ENCODE data around the gene SAT1.

Gene SAT1

GRCh38 chrX:23787745-23788118 lies 4.8 kb downstream of the SAT1 start:
- peaks cover 0 to 5% (median 0%) of the 10 kb centered on the region in 5 donors for H3K27me3 ChIP-seq (ENCODE audit: control insufficient read depth in 5 of 5, insufficient read depth in 4 of 5, low read length in 5 of 5)
- no peak overlapping the region for H3K27ac ChIP-seq (ENCODE audit: low read depth, low read length)
- H3K36me3 ChIP-seq (ENCODE audit: control insufficient read depth in 5 of 5, insufficient read depth in 5 of 5, low read length in 5 of 5) = peaks cover 0 to 14% (median 7%) of the 10 kb centered on the region in 5 donors
- H3K4me3 ChIP-seq (ENCODE audit: low read depth in 1 of 5, low read length in 5 of 5) = no peak overlapping the region
- peaks cover 7 to 12% (median 10%) of the 10 kb centered on the region in 5 donors for H3K4me1 ChIP-seq (ENCODE audit: control insufficient read depth in 5 of 5, insufficient read depth in 5 of 5, low read length in 5 of 5)
- no peaks in the 10 kb centered on the region for H3K9me3 ChIP-seq (ENCODE audit: control insufficient read depth in 5 of 5, low read length in 5 of 5)
- no peak overlapping the region for H3K9ac ChIP-seq (ENCODE audit: low read length in 5 of 5)

- no peak overlapping the region for H3K27ac ChIP-seq (ENCODE audit: low read depth, low read length)
- H3K9ac ChIP-seq (ENCODE audit: low read length in 5 of 5) = no peak overlapping the region
- H3K27me3 ChIP-seq (ENCODE audit: control insufficient read depth in 5 of 5, insufficient read depth in 4 of 5, low read length in 5 of 5) = no peaks in the 10 kb centered on the region
- H3K36me3 ChIP-seq (ENCODE audit: control insufficient read depth in 5 of 5, insufficient read depth in 5 of 5, low read length in 5 of 5) = peaks cover 0 to 14% (median 7%) of the 10 kb centered on the region in 5 donors
- no peak overlapping the region for H3K4me3 ChIP-seq (ENCODE audit: low read depth in 1 of 5, low read length in 5 of 5)
- H3K9me3 ChIP-seq (ENCODE audit: control insufficient read depth in 5 of 5, low read length in 5 of 5) = no peaks in the 10 kb centered on the region
- peaks cover 4 to 12% (median 8%) of the 10 kb centered on the region in 5 donors for H3K4me1 ChIP-seq (ENCODE audit: control insufficient read depth in 5 of 5, insufficient read depth in 5 of 5, low read length in 5 of 5)
Measured at GRCh38 chrX:23788521-23788920, 5.5 kb downstream of the SAT1 start.

- H3K36me3 ChIP-seq (ENCODE audit: control insufficient read depth in 5 of 5, insufficient read depth in 5 of 5, low read length in 5 of 5) = peaks cover 0 to 14% (median 7%) of the 10 kb centered on the region in 5 donors
- H3K9me3 ChIP-seq (ENCODE audit: control insufficient read depth in 5 of 5, low read length in 5 of 5) = no peaks in the 10 kb centered on the region
- H3K4me1 ChIP-seq (ENCODE audit: control insufficient read depth in 5 of 5, insufficient read depth in 5 of 5, low read length in 5 of 5) = peaks cover 4 to 12% (median 8%) of the 10 kb centered on the region in 5 donors
- no peak overlapping the region for H3K27ac ChIP-seq (ENCODE audit: low read depth, low read length)
- H3K27me3 ChIP-seq (ENCODE audit: control insufficient read depth in 5 of 5, insufficient read depth in 4 of 5, low read length in 5 of 5) = no peaks in the 10 kb centered on the region
- no peak overlapping the region for H3K9ac ChIP-seq (ENCODE audit: low read length in 5 of 5)
- no peak overlapping the region for H3K4me3 ChIP-seq (ENCODE audit: low read depth in 1 of 5, low read length in 5 of 5)
Measured at GRCh38 chrX:23788946-23789345, 6.0 kb downstream of the SAT1 start.

- peaks cover 0 to 14% (median 7%) of the 10 kb centered on the region in 5 donors for H3K36me3 ChIP-seq (ENCODE audit: control insufficient read depth in 5 of 5, insufficient read depth in 5 of 5, low read length in 5 of 5)
- no peak overlapping the region for H3K9ac ChIP-seq (ENCODE audit: low read length in 5 of 5)
- H3K27me3 ChIP-seq (ENCODE audit: control insufficient read depth in 5 of 5, insufficient read depth in 4 of 5, low read length in 5 of 5) = peaks cover 0 to 5% (median 0%) of the 10 kb centered on the region in 5 donors
- H3K4me3 ChIP-seq (ENCODE audit: low read depth in 1 of 5, low read length in 5 of 5) = no peak overlapping the region
- no peak overlapping the region for H3K27ac ChIP-seq (ENCODE audit: low read depth, low read length)
- peaks cover 2 to 11% (median 7%) of the 10 kb centered on the region in 5 donors for H3K4me1 ChIP-seq (ENCODE audit: control insufficient read depth in 5 of 5, insufficient read depth in 5 of 5, low read length in 5 of 5)
- no peaks in the 10 kb centered on the region for H3K9me3 ChIP-seq (ENCODE audit: control insufficient read depth in 5 of 5, low read length in 5 of 5)
Measured at GRCh38 chrX:23789386-23790154, 6.6 kb downstream of the SAT1 start.

- H3K9ac ChIP-seq (ENCODE audit: low read length in 5 of 5) = no peak overlapping the region
Measured at GRCh38 chrX:23790155-23790497, 7.2 kb downstream of the SAT1 start.

GRCh38 chrX:23792861-23793553 lies 10.0 kb downstream of the SAT1 start:
- Histone ChIP-seq H3K36me3 (ENCODE audit: control insufficient read depth in 5 of 5, insufficient read depth in 5 of 5, low read length in 5 of 5) (no peaks in the 10 kb centered on the region), H3K9ac (ENCODE audit: low read length in 5 of 5) (no peak overlapping the region), H3K9me3 (ENCODE audit: control insufficient read depth in 5 of 5, low read length in 5 of 5) (no peaks in the 10 kb centered on the region), H3K4me1 (ENCODE audit: control insufficient read depth in 5 of 5, insufficient read depth in 5 of 5, low read length in 5 of 5) (peaks cover 0 to 3% (median 0%) of the 10 kb centered on the region in 5 donors), H3K4me3 (ENCODE audit: low read depth in 1 of 5, low read length in 5 of 5) (no peak overlapping the region), H3K27ac (ENCODE audit: low read depth, low read length) (no peak overlapping the region), H3K27me3 (ENCODE audit: control insufficient read depth in 5 of 5, insufficient read depth in 4 of 5, low read length in 5 of 5) (peaks cover 0 to 7% (median 0%) of the 10 kb centered on the region in 5 donors)

More at GRCh38 chrX:23790155-23790497, 7.2 kb downstream of the SAT1 start:
- Histone ChIP-seq H3K9me3 (ENCODE audit: control insufficient read depth in 5 of 5, low read length in 5 of 5) (no peaks in the 10 kb centered on the region), H3K27me3 (ENCODE audit: control insufficient read depth in 5 of 5, insufficient read depth in 4 of 5, low read length in 5 of 5) (peaks cover 0 to 7% (median 0%) of the 10 kb centered on the region in 5 donors), H3K4me3 (ENCODE audit: low read depth in 1 of 5, low read length in 5 of 5) (no peak overlapping the region), H3K36me3 (ENCODE audit: control insufficient read depth in 5 of 5, insufficient read depth in 5 of 5, low read length in 5 of 5) (peaks cover 0 to 11% (median 3%) of the 10 kb centered on the region in 5 donors), H3K4me1 (ENCODE audit: control insufficient read depth in 5 of 5, insufficient read depth in 5 of 5, low read length in 5 of 5) (peaks cover 0 to 8% (median 2%) of the 10 kb centered on the region in 5 donors), H3K27ac (ENCODE audit: low read depth, low read length) (no peak overlapping the region)

- Histone ChIP-seq H3K4me3 (ENCODE audit: low read depth in 1 of 5, low read length in 5 of 5) (no peak overlapping the region), H3K4me1 (ENCODE audit: control insufficient read depth in 5 of 5, insufficient read depth in 5 of 5, low read length in 5 of 5) (peaks cover 0 to 5% (median 0%) of the 10 kb centered on the region in 5 donors), H3K27me3 (ENCODE audit: control insufficient read depth in 5 of 5, insufficient read depth in 4 of 5, low read length in 5 of 5) (peaks cover 0 to 13% (median 0%) of the 10 kb centered on the region in 5 donors), H3K27ac (ENCODE audit: low read depth, low read length) (no peak overlapping the region), H3K9ac (ENCODE audit: low read length in 5 of 5) (no peak overlapping the region), H3K36me3 (ENCODE audit: control insufficient read depth in 5 of 5, insufficient read depth in 5 of 5, low read length in 5 of 5) (no peaks in the 10 kb centered on the region), H3K9me3 (ENCODE audit: control insufficient read depth in 5 of 5, low read length in 5 of 5) (no peaks in the 10 kb centered on the region)
Measured at GRCh38 chrX:23795221-23795620, 12.2 kb downstream of the SAT1 start.

GRCh38 chrX:23797371-23798128 lies 14.6 kb downstream of the SAT1 start:
- H3K4me3 ChIP-seq (ENCODE audit: low read depth in 1 of 5, low read length in 5 of 5) = no peak overlapping the region
- H3K9me3 ChIP-seq (ENCODE audit: control insufficient read depth in 5 of 5, low read length in 5 of 5) = no peaks in the 10 kb centered on the region
- no peaks in the 10 kb centered on the region for H3K36me3 ChIP-seq (ENCODE audit: control insufficient read depth in 5 of 5, insufficient read depth in 5 of 5, low read length in 5 of 5)
- no peak overlapping the region for H3K9ac ChIP-seq (ENCODE audit: low read length in 5 of 5)
- peaks cover 0 to 13% (median 0%) of the 10 kb centered on the region in 5 donors for H3K27me3 ChIP-seq (ENCODE audit: control insufficient read depth in 5 of 5, insufficient read depth in 4 of 5, low read length in 5 of 5)
- H3K4me1 ChIP-seq (ENCODE audit: control insufficient read depth in 5 of 5, insufficient read depth in 5 of 5, low read length in 5 of 5) = peaks cover 0 to 5% (median 0%) of the 10 kb centered on the region in 5 donors
- no peak overlapping the region for H3K27ac ChIP-seq (ENCODE audit: low read depth, low read length)

- H3K4me1 ChIP-seq (ENCODE audit: control insufficient read depth in 5 of 5, insufficient read depth in 5 of 5, low read length in 5 of 5) = peaks cover 0 to 12% (median 8%) of the 10 kb centered on the region in 5 donors
- H3K9ac ChIP-seq (ENCODE audit: low read length in 5 of 5) = no peak overlapping the region
- no peak overlapping the region for H3K27ac ChIP-seq (ENCODE audit: low read depth, low read length)
Measured at GRCh38 chrX:23799469-23800065, 16.6 kb downstream of the SAT1 start.

More at GRCh38 chrX:23799469-23800065, 16.6 kb downstream of the SAT1 start:
- Histone ChIP-seq H3K4me3 (ENCODE audit: low read depth in 1 of 5, low read length in 5 of 5) (no peak overlapping the region), H3K27me3 (ENCODE audit: control insufficient read depth in 5 of 5, insufficient read depth in 4 of 5, low read length in 5 of 5) (peaks cover 0 to 9% (median 2%) of the 10 kb centered on the region in 5 donors), H3K36me3 (ENCODE audit: control insufficient read depth in 5 of 5, insufficient read depth in 5 of 5, low read length in 5 of 5) (no peaks in the 10 kb centered on the region), H3K9me3 (ENCODE audit: control insufficient read depth in 5 of 5, low read length in 5 of 5) (no peaks in the 10 kb centered on the region)
